HG03457 (cell line): Measurements from ENCODE around the gene SNW1.
"Not testable (repeated sequence)": the region's sequence is repeated elsewhere in the genome, so short reads cannot be mapped to it uniquely, and the experiment has no call there.

Experiments
- ATAC-seq: cut with Tn5 transposase; IDR thresholded peaks from one replicate; pipeline ENCODE4 v1.9.1; 2021; ENCODE audit warnings: moderate number of reproducible peaks; ENCODE audit not compliant: unreplicated experiment

Gene SNW1

DNA sequence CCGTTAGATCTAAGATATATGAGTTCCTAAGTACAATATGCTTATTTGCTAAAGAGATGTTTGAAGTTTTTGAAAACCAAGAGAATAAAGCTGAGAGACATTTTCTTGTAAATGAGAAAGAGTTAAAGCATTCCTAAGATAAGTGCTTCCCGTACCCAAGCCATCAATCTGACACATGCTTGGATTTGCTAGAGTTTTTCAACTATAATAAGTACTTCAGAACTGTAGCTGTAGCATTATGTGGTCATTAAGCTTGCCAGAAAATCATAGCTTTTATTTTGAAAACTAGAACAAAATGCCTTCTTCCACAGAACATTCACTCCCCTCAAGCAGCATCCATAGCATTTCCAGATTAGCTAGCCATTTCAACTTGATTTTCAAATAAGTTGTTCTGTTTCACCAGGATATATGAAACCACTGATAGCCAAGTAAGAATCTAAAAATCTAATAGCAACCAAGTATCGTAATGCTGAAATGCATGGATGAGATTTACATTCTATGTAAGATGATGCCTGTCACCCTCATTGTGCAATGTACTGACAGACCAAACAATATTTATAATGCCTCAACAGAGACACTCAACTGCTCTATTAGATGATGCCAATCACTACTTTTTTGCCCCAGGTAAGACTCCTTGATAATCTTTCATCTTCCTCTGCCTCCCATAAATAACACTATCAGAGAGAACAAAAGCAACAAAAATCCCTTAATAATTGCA lies 8.0 kb downstream of the SNW1 start:
- ATAC-seq = no peak

DNA sequence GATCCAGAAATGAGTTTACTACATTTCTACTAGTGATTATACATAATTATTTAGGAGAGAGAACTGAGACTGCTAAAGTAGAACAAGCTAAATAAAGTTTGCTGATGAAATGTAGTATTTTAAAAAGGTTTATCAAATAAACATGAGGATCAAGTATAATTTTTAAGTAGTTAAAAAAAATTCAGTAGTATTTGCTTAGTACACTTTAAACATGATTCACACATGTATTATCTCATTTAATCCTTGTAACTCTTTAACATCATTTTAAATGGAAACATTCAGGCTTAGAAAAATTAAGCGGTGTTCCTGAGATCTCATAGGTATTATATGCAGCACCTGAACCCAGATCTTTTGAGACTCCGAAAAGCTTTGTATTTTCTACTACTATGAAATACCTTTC lies 8.7 kb downstream of the SNW1 start:
- no peak for ATAC-seq

DNA sequence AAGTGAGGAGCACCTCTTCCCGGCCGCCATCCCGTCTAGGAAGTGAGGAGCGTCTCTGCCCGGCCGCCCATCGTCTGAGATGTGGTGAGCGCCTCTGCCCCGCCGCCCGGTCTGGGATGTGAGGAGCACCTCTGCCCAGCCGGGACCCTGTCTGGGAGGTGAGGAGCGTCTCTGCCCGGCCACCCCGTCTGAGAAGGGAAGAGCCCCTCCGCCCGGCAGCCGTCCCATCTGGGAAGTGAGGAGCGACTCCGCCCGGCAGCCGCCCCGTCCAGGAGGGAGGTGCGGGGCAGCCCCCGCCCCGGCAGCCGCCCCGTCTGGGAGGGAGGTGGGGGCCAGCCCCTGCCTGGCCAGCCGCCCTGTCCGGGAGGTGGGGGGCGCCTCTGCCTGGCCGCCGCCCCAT lies 13.5 kb downstream of the SNW1 start:
- ATAC-seq = not testable (repeated sequence)

DNA sequence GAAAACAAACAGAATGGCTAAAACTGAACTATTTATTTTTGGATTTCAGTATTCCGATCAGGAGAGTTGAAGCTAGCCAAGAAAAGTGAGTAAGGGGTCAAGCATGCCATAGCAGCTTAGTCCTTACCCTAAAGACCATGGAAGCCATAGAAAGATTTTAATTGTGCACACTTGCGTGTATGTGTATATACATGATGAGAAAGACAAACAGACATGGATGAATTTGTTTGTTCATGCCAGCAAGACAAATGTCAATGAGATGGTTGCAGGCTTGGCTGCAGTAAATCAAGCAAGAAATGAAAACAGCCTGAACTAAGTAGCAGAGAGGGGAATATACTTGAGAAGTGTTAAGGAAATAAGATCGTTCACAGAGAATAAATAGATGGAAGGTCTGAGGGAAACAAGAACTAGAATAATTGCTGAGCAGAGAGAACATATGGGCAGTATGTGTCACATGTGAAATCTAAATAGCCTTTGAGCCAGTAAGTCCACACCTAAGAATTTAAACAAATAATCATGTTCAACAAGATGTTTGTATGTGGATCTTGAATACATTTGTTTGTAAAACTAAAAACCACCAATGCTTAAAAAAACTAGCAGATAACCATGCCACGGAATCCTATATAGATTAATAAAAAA lies 14.8 kb downstream of the SNW1 start:
- ATAC-seq = no peak

DNA sequence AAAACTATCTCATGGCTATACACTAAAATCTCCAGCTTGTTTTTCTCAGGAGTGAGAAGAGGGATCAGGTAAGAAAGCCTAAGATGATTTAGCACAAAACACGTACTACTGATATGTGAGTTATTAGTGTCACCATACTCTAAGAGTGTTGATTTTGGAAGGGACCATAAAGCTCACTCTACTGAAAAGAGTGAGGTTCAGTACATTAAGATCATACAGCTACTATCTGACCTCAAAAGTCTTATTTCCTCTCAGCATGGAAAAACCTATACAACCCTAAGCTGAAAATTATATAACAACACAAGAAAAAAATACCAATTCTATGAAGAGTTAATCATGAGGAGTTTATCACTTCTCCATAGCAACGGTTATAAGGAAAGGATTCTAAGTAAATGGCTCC lies 19.5 kb downstream of the SNW1 start:
- no peak for ATAC-seq

DNA sequence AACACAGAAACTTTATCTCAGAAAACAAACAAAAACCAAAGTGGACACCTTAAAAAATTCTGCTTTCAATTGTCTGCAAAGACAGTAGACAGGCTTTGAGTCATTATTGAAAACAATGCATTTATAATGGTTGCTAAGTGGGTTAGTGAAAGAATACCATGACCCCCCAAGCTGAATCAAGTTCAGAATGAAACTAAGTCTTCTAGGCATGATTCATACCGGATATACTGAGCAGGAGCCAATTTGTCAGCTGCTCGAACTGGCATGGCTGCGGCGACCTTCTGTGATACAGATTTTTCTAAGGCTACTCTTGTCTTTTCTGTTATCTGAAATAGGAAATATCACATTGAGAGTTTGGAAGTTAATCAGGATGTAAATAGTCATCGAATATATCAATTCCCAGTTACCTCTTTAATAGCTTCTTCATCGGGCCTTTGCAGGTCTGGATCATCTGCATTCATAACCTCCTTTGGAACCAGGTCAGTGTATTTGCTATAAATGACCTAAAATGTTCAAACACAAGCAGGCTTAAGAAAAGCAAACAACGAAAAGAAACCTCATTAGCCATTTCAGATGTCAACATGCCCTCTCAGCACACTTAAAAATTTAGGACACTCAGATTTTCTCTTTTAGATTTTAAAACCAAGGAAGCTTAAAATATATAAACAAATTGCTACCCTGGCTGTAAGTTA lies 22.3 kb downstream of the SNW1 start:
- no peak for ATAC-seq

DNA sequence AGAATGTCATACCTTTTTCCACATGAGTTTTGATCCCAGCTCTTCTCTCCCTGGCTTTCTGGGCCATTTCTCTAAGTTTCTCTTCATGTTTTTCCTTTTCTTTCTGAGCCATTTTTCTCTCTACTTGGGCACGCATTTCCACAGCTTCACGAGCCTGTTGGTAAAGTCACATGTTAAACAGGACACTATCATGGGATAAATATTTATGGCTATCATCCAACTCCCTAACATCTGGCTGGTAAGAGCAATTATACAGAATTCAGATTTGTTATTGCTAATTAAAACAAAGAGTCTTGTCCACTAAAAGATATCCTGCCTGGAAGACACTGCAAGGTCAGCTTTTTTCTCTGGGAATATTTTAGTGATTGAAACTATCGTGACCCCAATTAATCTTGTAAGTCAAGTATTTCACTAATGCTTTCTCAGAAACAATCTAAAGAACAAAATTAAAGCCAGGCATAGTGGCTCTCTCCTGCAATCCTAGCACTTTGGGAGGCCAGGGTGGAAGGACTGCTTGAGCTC lies 29.9 kb downstream of the SNW1 start:
- ATAC-seq = no peak

DNA sequence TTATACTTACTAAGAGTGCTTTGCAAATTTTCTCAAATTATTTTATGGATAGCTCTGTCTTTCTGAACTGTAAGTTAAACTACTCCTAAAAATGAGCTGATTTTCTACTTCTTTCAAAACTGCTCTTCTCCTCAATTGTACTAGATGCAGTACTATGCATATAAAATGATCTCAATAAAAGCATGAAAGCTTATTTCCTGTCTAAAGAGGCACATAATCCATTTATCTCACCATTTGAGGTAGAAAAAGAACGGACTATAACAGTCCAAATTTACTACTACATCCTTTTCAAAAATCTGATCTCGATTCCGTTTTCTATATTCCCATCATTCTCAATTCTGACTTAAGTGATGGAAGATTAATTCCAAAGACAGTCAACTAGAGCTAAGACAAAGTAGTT lies 38.7 kb downstream of the SNW1 start:
- no peak for ATAC-seq

DNA sequence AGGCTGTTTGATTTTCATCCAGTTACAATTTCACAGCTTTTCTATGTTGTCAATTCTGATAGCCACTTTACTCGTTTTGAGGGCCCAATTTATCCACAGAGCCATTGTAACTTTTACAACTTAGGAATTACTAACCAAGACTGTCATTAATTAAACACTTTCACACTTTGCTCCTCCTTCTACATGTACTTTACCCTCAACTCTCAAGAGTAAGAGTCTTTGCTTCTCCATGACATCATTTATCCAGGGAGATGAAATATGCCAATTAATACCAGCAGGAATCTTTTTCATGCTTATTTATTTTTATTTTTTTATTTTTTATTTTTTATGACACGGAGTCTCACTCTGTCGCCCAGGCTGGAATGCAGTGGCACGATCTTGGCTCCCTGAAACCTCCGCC lies 39.5 kb downstream of the SNW1 start:
- no peak for ATAC-seq

DNA sequence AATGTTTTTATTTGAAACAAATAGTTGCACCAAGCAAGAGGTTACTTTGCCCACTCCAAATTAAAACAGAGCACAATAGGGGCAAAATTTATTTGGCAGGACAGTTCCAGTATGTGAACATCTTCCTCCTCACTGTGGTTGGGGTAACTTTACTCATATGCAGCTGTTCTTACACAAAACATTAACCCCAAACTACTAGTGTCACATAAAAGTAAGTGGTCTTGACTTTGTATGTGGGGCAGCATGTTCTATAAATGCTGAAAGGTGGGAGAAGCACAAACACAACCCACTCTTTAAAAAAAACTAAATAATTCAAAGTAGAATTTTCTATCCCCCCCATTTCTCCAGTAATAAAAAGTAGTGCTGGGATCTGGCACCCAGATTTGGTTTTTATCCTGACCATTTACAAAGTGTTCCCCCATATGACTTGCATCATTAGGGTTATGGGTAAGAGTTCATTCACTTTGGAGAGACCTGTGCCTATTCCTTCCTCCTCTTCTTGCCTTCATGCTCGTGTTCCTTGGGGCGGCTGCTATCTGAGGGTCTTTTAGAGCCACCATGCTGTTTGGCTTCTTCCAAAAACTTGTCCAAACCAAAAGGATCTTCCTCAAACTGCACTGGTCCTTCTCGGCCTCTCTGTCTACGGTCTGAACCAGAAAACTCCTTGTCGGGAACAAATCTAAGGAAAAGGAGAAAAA lies 43.2 kb downstream of the SNW1 start:
- no peak for ATAC-seq

DNA sequence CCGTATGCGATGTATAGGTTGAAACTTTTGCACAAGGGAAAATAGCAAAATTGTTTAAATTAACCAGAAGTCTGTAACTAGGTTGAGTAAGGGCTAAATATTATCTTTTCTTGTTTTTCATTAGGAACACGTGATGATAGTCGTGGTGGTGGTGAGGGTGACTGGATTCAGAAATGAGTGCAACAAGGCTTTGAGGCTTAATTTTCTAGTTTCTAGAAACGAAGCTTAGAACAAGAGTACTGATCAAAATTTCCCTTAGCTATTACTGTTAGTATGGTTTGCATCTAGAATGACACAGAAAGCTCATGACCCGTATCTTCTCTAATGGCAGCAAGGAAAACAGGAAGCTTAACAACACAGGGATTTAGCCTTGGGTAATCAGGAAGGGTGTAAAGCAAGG lies 46.0 kb downstream of the SNW1 start:
- ATAC-seq = no peak

DNA sequence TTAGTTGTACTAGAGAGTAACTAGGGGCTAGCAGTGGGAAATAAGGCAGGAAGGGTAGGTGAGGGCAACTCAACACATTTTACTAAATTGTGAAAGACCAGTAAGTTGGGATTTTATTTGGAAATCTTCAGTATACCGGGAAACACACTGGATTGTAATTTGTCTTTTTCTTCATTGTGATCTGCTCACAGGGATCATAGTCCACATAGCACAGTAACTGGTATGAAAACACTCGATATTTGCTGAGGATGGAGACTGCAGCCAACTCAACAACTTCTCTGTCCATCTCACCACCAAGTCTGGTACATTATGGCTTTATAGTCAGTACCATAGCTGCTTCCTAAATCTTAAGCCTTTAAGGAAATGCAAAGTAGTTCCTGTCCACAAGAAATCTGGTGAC lies 50.6 kb downstream of the SNW1 start:
- ATAC-seq = no peak

DNA sequence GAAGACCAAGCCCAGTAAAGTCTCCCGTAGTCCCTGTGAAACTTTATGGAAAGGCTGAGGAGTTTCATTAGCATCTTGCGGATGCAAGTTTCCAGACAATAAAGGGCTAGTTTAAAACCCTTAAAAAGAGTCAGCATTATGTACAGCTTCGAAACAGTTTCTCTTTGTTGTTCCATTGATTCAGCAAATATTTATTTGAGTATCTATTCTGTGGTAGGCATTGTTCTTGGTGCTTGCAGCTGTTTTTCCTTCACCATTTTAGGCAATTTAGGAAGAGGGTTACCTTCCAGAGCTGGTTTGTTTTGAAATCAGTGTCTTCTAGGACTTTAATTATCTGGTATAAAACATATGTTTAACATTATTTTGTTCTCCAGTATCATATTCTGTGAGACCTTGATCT lies 51.5 kb downstream of the SNW1 start:
- ATAC-seq = no peak

DNA sequence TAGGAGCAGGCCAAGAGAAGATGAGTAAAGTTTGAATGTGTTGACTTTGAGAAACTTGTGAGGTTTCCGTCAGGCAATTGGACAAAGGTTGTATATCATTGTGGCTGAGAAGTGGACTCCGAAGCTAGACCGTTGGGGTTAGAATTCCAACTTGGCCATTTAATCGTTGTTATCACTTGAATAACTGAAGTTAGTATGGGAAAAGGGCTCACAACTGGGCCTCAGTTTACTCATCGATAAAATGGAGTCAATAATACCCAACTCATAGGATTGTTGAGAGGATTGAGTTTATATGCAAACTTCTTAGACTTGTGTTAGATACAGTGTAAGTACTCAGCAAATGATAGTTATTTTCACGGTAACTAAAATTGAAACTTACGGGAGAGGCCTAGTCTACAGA lies 52.2 kb downstream of the SNW1 start:
- ATAC-seq = no peak

DNA sequence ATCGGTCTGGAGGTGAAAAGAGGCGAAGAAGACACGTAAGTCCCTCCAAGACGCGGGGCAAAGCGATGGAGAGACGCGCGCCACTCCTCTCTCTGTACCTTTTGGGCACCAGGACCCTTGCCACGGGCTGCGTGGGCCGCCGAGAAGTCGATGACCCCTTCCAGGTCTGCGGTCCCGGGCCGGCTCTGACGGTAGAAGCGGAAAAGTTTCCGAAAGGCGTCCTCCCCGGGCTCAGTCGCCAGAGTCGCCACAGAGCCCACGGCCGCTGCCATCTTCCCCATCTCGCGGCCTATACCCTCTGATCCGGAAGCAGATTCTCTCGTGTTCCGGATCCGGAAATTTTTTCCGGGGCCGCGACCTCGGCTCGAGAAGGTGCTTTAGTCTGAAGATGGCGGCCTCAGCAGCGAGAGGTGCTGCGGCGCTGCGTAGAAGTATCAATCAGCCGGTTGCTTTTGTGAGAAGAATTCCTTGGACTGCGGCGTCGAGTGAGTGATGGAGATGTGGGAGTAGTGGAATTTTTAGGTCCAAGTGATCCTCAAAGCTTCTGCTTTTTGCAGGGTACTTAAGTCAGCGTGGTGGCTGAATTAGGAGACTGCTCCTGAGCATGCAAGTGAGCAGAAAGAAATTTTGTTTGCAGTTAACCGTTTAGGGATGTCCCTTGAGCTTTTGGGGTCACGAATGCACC lies 53.1 kb downstream of the SNW1 start, which contains the start of the genes ALKBH1 and SLIRP:
Gene ALKBH1 (minus strand): TSS at position 300 of the 685 bp plus-strand sequence. CDS start 19 bp downstream, at position 281.
Gene SLIRP (plus strand): TSS at position 380 of the 685 bp plus-strand sequence. CDS start 9 bp downstream, at position 389.
- peak; percentile 91 for ATAC-seq

DNA sequence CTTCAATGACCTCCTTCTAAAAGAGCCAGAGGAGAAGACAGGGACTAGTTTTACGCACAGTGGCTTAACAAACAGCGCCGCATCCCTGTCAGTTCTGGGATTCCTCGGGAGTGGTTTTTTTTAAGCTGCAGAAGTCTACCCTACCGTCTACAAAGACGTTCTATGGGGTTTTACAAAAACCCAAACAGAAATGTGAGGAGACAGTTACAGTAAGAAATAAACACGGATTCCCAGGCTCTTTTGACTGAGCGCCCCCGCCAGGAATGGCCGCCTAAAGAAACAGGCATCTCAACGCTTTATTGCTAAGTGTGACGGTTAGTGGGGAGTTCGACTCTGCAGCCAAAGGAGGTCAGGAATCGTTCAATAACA lies 53.6 kb downstream of the SNW1 start:
- ATAC-seq = peak; percentile 11

DNA sequence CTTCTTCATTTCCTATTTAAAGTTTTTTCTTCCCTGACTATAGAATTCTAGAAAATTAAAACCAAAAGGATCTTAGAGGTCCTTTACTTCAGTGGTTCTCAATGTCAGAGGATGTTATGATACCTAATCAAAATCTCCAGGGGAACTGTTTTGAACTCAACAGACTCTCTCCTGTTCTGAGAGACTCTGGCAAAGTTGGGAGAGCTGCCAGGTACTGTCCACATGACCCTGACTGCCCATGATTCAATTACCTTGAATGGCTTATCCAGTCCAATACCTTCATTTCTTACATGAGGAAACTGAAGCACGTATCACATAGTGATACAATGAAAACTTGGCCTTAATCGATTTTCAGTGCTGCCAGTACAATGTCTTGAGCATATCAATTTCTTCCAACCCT lies 69.7 kb downstream of the SNW1 start:
- no peak for ATAC-seq

DNA sequence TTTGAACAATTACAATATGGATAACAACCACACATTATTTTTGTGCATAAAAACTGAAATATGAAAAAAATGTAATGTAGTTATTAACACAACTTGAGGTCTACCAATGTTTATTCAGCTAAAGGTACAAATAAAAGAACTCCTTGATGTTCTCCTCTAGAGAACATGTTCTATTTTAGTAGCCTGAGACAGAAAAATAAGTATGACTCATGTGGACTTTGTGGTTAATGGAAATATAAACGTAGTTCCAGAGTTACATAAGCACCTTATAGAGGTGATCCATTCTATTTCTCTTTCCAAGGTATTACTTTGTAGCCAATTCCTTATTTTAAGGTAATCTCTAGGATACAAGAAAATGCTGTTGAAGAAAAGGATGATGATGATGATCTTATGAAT lies 78.8 kb downstream of the SNW1 start:
- no peak for ATAC-seq

DNA sequence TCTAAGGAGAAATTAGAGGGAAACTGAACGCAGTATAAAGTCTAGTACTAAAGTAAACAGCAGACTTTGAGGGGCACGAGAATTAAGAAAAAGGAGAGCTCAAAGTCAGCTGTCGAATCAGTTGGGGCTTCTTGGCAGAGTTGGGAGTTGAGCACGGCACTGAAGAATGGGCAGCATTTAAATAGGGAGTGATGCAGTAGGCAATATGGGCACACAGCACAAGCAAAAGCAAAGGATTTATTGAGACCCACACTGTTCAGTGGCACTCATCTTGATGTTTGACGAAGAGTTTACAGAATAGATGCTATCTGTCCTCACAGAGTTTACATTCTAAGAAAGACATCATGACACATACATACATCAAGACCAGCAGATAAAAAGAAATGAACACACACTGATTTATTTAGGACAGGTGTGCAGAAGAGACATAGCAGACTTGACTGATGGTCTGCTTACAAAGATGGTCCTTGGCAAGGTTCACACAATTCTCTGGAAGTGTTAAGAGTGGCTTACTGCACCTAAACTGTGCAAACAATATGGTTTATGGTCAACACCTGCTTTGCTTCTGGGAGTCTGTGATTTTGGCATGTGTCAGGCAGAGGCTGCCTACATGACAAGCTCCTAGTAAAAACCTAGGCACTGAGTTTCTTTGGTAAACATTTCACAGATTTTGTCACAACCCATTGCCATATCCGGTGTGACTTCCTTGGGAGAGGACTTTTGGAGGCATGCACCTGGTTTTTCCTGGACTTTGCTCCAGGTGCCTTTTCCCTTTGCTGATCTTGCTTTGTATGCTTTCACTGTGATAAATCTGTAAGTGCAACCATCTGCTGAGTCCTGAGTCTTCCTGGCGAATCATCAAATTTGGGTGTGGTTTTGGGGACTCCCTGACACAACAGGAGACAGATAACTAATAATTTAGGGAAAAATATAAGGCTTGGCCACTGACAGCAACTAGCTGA lies 79.5 kb downstream of the SNW1 start:
- ATAC-seq = no peak

DNA sequence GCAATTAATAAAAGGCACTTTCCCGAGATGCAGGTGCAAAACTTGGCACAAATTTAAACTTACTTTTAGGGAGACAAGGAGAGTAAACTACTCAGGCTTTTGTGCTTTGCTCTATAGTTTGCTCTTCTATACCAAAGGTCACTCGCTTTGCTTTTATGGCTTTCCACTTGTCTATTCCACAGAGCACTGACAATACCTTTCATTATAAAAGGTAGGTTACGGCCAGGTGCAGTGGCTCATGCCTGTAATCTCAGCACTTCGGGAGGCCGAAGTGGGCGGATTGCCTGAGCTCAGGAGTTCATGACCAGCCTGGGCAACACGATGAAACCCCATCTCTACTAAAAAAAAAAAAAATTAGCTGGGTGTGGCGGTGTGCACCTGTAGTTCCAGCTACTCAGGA lies 86.0 kb downstream of the SNW1 start:
- no peak for ATAC-seq
